ENCODE results near the gene RGS17.

- TF ChIP-seq EP300 (IDR thresholded peaks at IDR 0.05; ENCODE audit: low read depth): no peak
- TF ChIP-seq CTCF (IDR thresholded peaks at IDR 0.05): no peak
- no peak for TF ChIP-seq POLR2A (IDR thresholded peaks at IDR 0.05)
- no peak for TF ChIP-seq POLR2AphosphoS5 (IDR thresholded peaks at IDR 0.05)
Measured at GRCh38 chr6:153162172-153162571, 31.1 kb upstream of the RGS17 start.

Data from transverse colon (tissue), 4 donors.